DMS53 (cell line): ENCODE data around the gene CD40.
"Not testable (repeated sequence)": the region's sequence is repeated elsewhere in the genome, so short reads cannot be mapped to it uniquely, and the experiment has no call there.

ENCODE experiments used
- DNase-seq: peaks from one replicate; lab custom pipeline; 2025; lab: John Stamatoyannopoulos, UW

CD40 gene

GRCh38 chr20:46117704-46118467 is at the start of gene CD40:
TSS of gene CD40 (plus strand) at chr20:46118314. CDS start at chr20:46118344, 30 bp downstream.
- peak; percentile 79 for DNase-seq

GRCh38 chr20:46070215-46070900 is 47.8 kb upstream of the CD40 start:
- DNase-seq = no peak

DNA sequence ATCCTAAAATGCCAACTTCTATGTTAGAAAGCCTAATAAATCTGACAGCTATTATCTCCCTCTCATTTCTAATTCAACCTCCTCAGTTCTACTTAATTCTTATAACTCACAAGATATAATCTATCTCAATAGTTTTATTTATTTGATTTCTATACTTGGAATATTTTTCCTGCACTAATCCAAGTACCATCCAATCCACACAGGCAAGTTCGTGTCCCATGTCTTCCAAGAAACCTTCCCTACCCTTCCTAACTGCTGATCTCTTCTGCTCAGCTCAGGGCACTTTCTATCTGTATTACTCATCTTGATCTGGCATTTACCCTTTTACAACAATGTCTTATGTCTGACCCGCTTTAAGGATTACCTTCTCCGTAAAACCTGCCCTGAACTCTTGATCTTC is 46.5 kb upstream of the CD40 start:
- no peak for DNase-seq

- no peak for DNase-seq
Observed at GRCh38 chr20:46073024-46073423, 45.1 kb upstream of the CD40 start.

DNA sequence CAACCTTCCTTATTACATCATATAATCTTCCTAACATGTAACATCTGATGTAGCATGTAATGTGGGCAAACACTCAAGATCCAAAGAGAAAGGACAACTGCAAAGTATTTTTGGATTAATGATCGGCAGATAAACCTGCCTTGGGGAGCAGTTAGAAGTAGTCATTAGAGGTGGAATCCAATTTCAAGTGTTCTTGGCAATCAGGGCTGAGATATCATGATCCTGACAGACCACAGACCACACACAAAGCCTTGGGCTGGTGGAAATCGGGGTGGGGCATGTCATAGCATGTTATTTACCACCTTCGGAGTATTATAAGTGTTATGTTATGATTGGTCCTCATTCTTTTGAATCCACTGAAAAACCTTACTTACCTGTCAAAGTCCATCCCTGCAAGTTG is 44.7 kb upstream of the CD40 start:
- no peak for DNase-seq

DNA sequence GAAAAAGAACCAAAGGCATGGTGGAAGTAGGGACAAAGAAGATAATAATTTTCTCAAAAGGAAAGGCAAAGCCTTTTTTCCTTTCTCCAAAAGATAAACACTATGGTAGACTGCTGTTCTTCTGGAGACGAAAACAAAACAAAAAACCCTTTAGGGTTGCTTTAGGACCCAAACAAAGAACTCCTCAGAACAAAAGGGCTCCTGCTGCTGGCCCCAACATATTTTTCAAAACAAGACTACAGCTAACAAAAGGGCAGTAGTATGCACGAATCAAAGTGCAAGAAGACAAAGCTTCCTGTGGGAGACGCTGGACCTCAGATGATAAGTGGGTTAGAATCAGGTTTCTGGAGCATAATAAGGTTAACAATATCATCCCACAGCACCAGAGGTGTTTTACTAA is 44.1 kb upstream of the CD40 start:
- no peak for DNase-seq

DNA sequence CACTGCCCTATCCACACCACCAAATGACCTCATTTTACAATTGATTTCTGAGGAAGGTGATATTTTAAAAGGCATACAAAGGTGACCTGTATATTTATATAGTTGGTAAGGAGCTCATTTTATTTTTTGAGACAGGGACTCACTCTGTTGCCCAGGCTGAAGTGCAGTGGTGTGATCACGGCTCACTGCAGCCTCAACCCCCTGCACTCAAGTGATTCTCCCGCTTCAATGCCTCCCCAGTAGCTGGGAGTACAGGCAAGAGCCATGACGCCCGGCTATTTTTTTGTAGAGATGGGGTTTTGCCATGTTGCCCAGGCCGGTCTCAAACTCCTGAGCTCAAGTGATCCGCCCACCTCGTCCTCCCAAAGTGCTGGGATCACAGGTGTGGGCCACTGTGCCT is 41.3 kb upstream of the CD40 start:
- no peak for DNase-seq

GRCh38 chr20:46077642-46078305 is 40.3 kb upstream of the CD40 start:
- no peak for DNase-seq

- no peak for DNase-seq
Observed at GRCh38 chr20:46078954-46079353, 39.2 kb upstream of the CD40 start.

DNA sequence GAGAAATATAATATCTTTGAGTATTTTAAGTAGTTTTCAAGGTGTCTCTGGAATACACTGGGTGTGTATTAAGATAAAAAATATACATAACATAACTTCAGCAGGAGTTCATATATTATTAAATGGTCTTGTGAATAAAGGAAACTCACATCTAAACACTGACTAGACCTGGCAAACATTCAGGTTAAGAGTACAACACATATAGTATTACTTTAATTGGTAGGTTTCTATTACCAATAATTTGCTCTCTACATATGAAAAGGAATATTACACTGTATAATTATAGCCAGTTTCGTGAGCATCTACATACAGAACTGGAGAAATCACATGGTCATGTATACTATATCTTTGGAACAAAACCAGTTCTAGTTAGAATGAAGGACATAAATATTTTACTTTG is 37.0 kb upstream of the CD40 start:
- DNase-seq = no peak

DNA sequence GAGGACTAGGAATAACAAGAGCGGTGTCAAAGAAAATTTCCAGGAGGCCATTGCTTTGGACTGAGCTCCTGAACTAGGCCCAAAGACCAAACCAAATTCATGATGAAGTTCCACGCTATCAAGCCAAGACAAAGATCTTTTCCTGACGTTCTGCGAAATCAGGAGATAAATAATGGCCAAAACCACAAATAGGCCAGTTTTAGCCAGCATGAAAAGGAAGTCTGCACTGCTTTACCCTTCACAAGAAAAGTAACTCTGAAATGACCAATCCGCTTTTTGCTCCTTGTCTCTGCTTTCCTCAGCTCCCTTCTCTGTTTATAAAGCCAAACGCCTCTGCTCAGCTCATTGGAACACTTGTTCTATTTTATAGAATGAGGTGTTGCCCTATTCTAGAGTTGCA is 35.0 kb upstream of the CD40 start:
- no peak for DNase-seq

DNA sequence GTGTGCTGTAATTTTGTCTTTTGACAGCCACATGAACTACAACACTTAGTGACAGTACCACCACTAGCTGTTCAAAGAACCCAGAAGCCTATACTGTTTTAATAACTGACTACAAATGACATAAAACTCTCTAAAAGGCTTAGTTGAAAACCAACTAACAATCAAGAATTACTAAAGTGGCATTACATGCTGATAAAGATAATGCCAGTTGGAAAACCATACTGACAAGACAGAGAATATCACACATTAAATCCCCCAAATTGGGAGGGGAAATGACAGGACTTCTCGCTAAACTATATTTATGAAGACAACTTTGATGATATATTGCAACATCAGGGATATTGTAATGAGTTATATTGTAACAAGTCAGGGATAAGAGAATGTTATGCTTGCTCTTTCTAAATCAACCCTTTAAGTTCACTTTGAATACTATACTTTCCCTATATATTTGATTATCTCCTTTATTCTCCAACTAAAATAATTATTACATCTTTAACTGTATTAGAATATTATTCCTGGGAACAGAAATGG is 34.5 kb upstream of the CD40 start:
- no peak for DNase-seq

DNA sequence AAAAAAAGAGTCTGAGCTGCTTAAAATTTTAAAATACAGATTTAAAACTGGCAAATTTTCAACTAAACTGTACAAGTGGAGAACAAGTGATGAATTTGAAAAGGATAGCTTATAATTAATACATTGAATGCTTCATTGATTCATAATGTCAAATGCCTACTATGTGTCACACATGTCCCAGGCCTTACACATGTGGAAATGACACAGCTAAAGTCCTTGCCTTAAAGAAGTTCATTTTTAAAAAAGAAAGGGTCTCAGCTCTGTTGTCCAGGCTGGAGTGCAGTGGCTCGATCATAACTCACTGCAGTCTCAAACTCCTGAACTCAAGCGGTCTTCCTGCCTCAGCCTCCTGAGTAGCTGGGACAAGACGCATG is 33.3 kb upstream of the CD40 start:
- DNase-seq = no peak

DNA sequence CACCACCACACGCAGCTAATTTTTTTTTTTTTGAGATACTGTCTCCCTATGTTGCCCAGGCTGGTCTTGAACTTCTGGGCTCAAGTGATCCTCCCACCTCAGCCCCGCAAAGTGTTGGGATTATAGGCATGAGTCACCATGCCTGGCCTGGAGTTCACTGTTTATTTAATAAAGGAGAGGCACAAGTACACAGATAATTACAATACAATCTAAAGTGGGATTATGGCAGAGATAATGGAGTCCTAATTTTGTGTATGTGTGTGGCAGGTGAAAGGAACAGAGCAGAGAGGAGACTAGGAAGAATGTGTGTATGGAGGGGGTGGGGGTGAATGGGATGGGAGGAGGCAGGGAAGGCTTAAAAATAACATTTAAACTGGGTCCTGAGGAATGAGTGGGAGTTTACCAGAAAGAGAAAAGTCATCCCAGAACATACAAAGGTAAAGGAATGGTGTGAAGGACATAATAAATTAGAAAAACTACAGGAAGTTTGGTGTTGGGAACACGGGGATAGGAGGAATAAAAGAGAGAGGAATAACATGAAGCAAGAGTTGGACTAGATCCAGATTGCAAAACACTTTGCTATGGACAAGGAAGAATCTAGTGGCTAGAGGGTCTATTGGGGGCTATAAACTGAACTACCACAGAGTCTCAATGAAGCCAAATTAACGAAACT is 32.8 kb upstream of the CD40 start:
- DNase-seq = peak; percentile 86

GRCh38 chr20:46087161-46087560 is 31.0 kb upstream of the CD40 start:
- DNase-seq = peak; percentile 44

GRCh38 chr20:46088409-46089166 is 29.5 kb upstream of the CD40 start:
- peak; percentile 35 for DNase-seq

DNA sequence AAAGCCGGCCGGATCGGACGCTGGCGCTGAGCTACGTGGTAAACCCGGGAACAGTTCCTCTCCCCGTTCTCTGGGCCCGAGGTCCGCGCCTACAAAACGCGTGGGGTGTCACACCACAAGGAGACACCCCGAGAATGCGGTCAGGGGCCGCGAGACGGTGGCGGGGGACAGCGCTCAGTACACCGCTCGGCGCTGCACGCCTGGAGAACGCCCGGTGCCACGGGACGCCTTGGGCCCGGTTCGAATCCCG is 29.0 kb upstream of the CD40 start:
- no peak for DNase-seq

GRCh38 chr20:46089417-46090388 is 28.4 kb upstream of the CD40 start, which contains the start of gene NCOA5:
TSS of gene NCOA5 (minus strand) at chr20:46089962. CDS start at chr20:46079424, 10,538 bp downstream.
- DNase-seq = peak; percentile 99

GRCh38 chr20:46091622-46092535 is 26.2 kb upstream of the CD40 start:
- DNase-seq = not testable (repeated sequence)
